Kidney (tissue), 14 donors: ENCODE measurements around the gene SLC35G6. TPM values are rescaled to one million over a fixed set of nuclear protein-coding genes. Genes with fewer than 3 reads are reported as not detected.
"Not testable (repeated sequence)": the region's sequence is repeated elsewhere in the genome, so short reads cannot be mapped to it uniquely, and the experiment has no call there.

ENCODE experiments used
- DNase-seq, 5 donors: peaks; one replicate each; pipeline ENCODE4 v3.0.0-alpha.2; 2013 to 2020
- FAIRE-seq: peaks from 2 replicates; lab custom pipeline; 2012; peaks lifted over from hg19 to GRCh38; lab: Jason Lieb, UNC
- H3K27ac ChIP-seq, 2 donors: one replicate each; pipeline ENCODE4 v1.7.0; 2013; ENCODE audit warnings: low read depth in 2 of 2, low read length in 2 of 2, inconsistent platforms in 1 of 2
- H3K27me3 ChIP-seq: one replicate; pipeline ENCODE4 v1.7.1; 2013; ENCODE audit warnings: low read length, inconsistent platforms; ENCODE audit not compliant: control insufficient read depth, insufficient read depth
- H3K36me3 ChIP-seq, 3 donors: one replicate each; pipeline versions ENCODE4 v1.7.0 to v1.7.1; 2013; ENCODE audit warnings: low read length in 3 of 3, control low read depth in 1 of 3, inconsistent platforms in 1 of 3; ENCODE audit not compliant: insufficient read depth in 3 of 3, control insufficient read depth in 2 of 3
- H3K4me1 ChIP-seq, 3 donors: one replicate each; pipeline versions ENCODE4 v1.7.0 to v1.7.1; 2013; ENCODE audit warnings: low read length in 3 of 3, inconsistent platforms in 1 of 3, low read depth in 1 of 3; ENCODE audit not compliant: control insufficient read depth in 2 of 3, insufficient read depth in 2 of 3
- H3K4me3 ChIP-seq, 3 donors: one replicate each; pipeline versions ENCODE4 v1.7.0 to v1.8.1; 2013; ENCODE audit warnings: low read length in 3 of 3, control low read depth in 1 of 3, inconsistent platforms in 1 of 3
- H3K9ac ChIP-seq, 3 donors: one replicate each; pipeline versions ENCODE4 v1.7.0 to v1.7.1; 2013; ENCODE audit warnings: low read length in 3 of 3, control low read depth in 1 of 3, inconsistent platforms in 1 of 3
- H3K9me3 ChIP-seq, 3 donors: one replicate each; pipeline versions ENCODE4 v1.7.0 to v1.7.1; 2013; ENCODE audit warnings: low read length in 3 of 3, control low read depth in 1 of 3, inconsistent platforms in 1 of 3; ENCODE audit not compliant: control insufficient read depth in 2 of 3, insufficient read depth in 1 of 3
- CTCF ChIP-seq: IDR thresholded peaks from 3 replicates; pipeline ENCODE4 v1.5.1; 2012; ENCODE audit warnings: mild to moderate bottlenecking, moderate library complexity, borderline replicate concordance; ENCODE audit not compliant: insufficient read depth; ENCODE audit errors: extremely low read depth
- intact Hi-C: fragments of 100-400 bp; cut with DNase I; formaldehyde crosslinking; loops from one replicate; pipeline ENCODE4 v1.11.1; 2022
- polyA plus RNA-seq: library from polyadenylated mRNA; stranded (reverse); fragments of 350-450 nt; fragmentation: Illumina TruSeq; extraction: RNeasy Lipid Tissue Mini Kit (QIAGEN cat#74804); gene quantifications from one replicate; pipeline ENCODE4 v1.2.3, GENCODE V29; 2014; ENCODE audit warnings: low read depth, low replicate concordance; ENCODE audit not compliant: insufficient read depth
- total RNA-seq: library from RNA; stranded (reverse); fragmentation: NEBNext Ultra II Directional; extraction: Animal tissue kit (Norgen Biotek cat#: 25700); gene quantifications from one replicate; pipeline ENCODE4 v1.2.1, GENCODE V29; 2021
- donor health status: control.
- donor health status: control.
- donor health status: control.
- donor health status: control.
- donor health status: control.
- donor health status: DM: yes; HTN: yes; CAD: no.
- donor health status: Normal renal cell carcinoma (clear cell type).

Gene SLC35G6
- total and polyA plus RNA-seq, 2 donors from 2014 or later, result not detected

- Histone ChIP-seq H3K36me3 (peaks cover 0 to 9% (median 5%) of the 10 kb centered on the region in 3 donors), H3K4me1 (peaks cover 0 to 6% (median 4%) of the 10 kb centered on the region in 3 donors), H3K9ac (no peak overlapping the region), H3K9me3 (no peaks in the 10 kb centered on the region), H3K27me3 (no peaks in the 10 kb centered on the region), H3K4me3 (no peak overlapping the region), H3K27ac (peak overlapping the region; percentile 55 to 65)
- no peak for TF ChIP-seq CTCF
- FAIRE-seq (no peak), DNase-seq (no peak)
- intact Hi-C loops, result no loop called here
Measured at GRCh38 chr17:7467498-7467897, 13.7 kb upstream of the SLC35G6 start.

- DNase-seq (no peak), FAIRE-seq (no peak)
- H3K4me1 ChIP-seq, result peaks cover 0 to 6% (median 4%) of the 10 kb centered on the region in 3 donors
- no peaks in the 10 kb centered on the region for H3K9me3 ChIP-seq
- H3K27ac ChIP-seq, result no peak overlapping the region
- H3K36me3 ChIP-seq, result peaks cover 0 to 6% (median 5%) of the 10 kb centered on the region in 3 donors
- no peak for TF ChIP-seq CTCF
- H3K9ac ChIP-seq, result no peak overlapping the region
- intact Hi-C loops, result no loop called here
- H3K27me3 ChIP-seq, result no peaks in the 10 kb centered on the region
- no peak overlapping the region for H3K4me3 ChIP-seq
Measured at GRCh38 chr17:7468290-7468689, 13.0 kb upstream of the SLC35G6 start.

- Histone ChIP-seq H3K4me1 (peaks cover 0 to 6% (median 4%) of the 10 kb centered on the region in 3 donors), H3K9me3 (no peaks in the 10 kb centered on the region), H3K27ac (no peak overlapping the region), H3K4me3 (no peak overlapping the region), H3K36me3 (peaks cover 0 to 5% (median 2%) of the 10 kb centered on the region in 3 donors), H3K27me3 (no peaks in the 10 kb centered on the region), H3K9ac (no peak overlapping the region)
- peak; percentile 43 to 83 (median 69) for DNase-seq
- FAIRE-seq, result no peak
- no peak for TF ChIP-seq CTCF
- intact Hi-C loops, result no loop called here
Measured at GRCh38 chr17:7468804-7469389, 12.3 kb upstream of the SLC35G6 start.

- intact Hi-C loops, H3K27ac ChIP-seq, H3K9me3 ChIP-seq, H3K27me3 ChIP-seq, H3K4me3 ChIP-seq, FAIRE-seq, H3K4me1 ChIP-seq, H3K9ac ChIP-seq, H3K36me3 ChIP-seq: not testable (repeated sequence)
- peak in 1 of 5 donors; percentile 23 for DNase-seq
Measured at GRCh38 chr17:7469843-7470242, 11.4 kb upstream of the SLC35G6 start.

GRCh38 chr17:7470457-7470973, 10.7 kb upstream of the SLC35G6 start:
- H3K9me3 ChIP-seq, H3K27ac ChIP-seq, H3K27me3 ChIP-seq, intact Hi-C loops, H3K9ac ChIP-seq, H3K36me3 ChIP-seq, H3K4me3 ChIP-seq, H3K4me1 ChIP-seq, FAIRE-seq: not testable (repeated sequence)
- peak in 1 of 5 donors; percentile 8 for DNase-seq
